Fibroblast of lung (primary cell): ENCODE measurements around the gene INTS6. TPM values are rescaled to one million over a fixed set of nuclear protein-coding genes. Genes with fewer than 3 reads are reported as not detected.
A peak's percentile ranks its signal among the peaks of the same experiment; 100 is the strongest.

Source experiments
- DNase-seq, 2 donors: peaks; one replicate each; pipeline versions ENCODE4 v3.0.0 to v3.0.0-alpha.2; 2010; ENCODE audit warnings: low read depth in 2 of 2
- H2AFZ ChIP-seq: 2 replicates; pipeline ENCODE4 v1.5.1; 2012; ENCODE audit warnings: low read length, control low read depth, inconsistent platforms
- H3K27ac ChIP-seq: 2 replicates; pipeline ENCODE4 v1.5.1; 2011; ENCODE audit warnings: low read length, control low read depth; ENCODE audit not compliant: insufficient read depth
- H3K27me3 ChIP-seq: 2 replicates; pipeline ENCODE4 v1.5.1; 2011; ENCODE audit warnings: mild to moderate bottlenecking, low read length; ENCODE audit not compliant: control insufficient read depth, insufficient read depth
- H3K36me3 ChIP-seq: 2 replicates; pipeline ENCODE4 v1.5.1; 2011; ENCODE audit warnings: low read length; ENCODE audit not compliant: control insufficient read depth, insufficient read depth
- H3K4me1 ChIP-seq: 2 replicates; pipeline ENCODE4 v1.5.1; 2011; ENCODE audit warnings: low read length; ENCODE audit not compliant: control insufficient read depth, insufficient read depth; ENCODE audit errors: extremely low read depth
- H3K4me2 ChIP-seq: 2 replicates; pipeline ENCODE4 v1.5.1; 2011; ENCODE audit warnings: low read length, control low read depth; ENCODE audit not compliant: insufficient read depth; ENCODE audit errors: extremely low read depth
- H3K4me3 ChIP-seq, 4 experiments: fragments of 200-600 bp in 1 of 4; sonication (generic) in 1 of 4; replicated peaks in 1 of 4; 2 replicates each; pipeline ENCODE4 v1.5.1; 2011 to 2016; ENCODE audit warnings: low read length in 4 of 4, low read depth in 3 of 4, mild to moderate bottlenecking in 3 of 4, control low read depth in 2 of 4, inconsistent platforms in 1 of 4, mixed read lengths in 1 of 4; ENCODE audit not compliant: insufficient read depth in 1 of 4; ENCODE audit errors: control extremely low read depth in 1 of 4
- H3K79me2 ChIP-seq: 2 replicates; pipeline ENCODE4 v1.5.1; 2012; ENCODE audit warnings: mild to moderate bottlenecking, low read length, inconsistent platforms; ENCODE audit not compliant: control insufficient read depth, insufficient read depth
- H3K9ac ChIP-seq: 2 replicates; pipeline ENCODE4 v1.5.1; 2011; ENCODE audit warnings: mild to moderate bottlenecking, low read length, control low read depth; ENCODE audit not compliant: insufficient read depth
- H3K9me3 ChIP-seq: 2 replicates; pipeline ENCODE4 v1.5.1; 2012; ENCODE audit warnings: low read depth, low read length; ENCODE audit not compliant: control insufficient read depth, insufficient read depth
- H4K20me1 ChIP-seq: 2 replicates; pipeline ENCODE4 v1.5.1; 2011; ENCODE audit warnings: low read length; ENCODE audit not compliant: control insufficient read depth, insufficient read depth; ENCODE audit errors: extremely low read depth
- CTCF ChIP-seq, 2 donors: IDR thresholded peaks in 1 of 2; conservative IDR thresholded peaks in 1 of 2; 1 replicate in 1 of 2; 2 replicates in 1 of 2; pipeline ENCODE4 v1.5.1; 2011 to 2012; ENCODE audit warnings: low read length in 2 of 2, control low read depth in 1 of 2, inconsistent platforms in 1 of 2, low read depth in 1 of 2, mild to moderate bottlenecking in 1 of 2
- EZH2 ChIP-seq: IDR thresholded peaks from 2 replicates; pipeline ENCODE4 v1.5.1; 2012; ENCODE audit warnings: low read length, control low read depth, mild to moderate bottlenecking; ENCODE audit errors: missing control alignments
- polyA plus RNA-seq, 2 donors: library from polyadenylated mRNA; depleted of rRNA in 1 of 2; stranded (reverse) in 1 of 2; unstranded in 1 of 2; fragments of >200 nt; gene quantifications; 2 replicates each; pipeline ENCODE4 v1.2.1, GENCODE V29; 2011 to 2012; ENCODE audit warnings: missing spikeins in 1 of 2
- total RNA-seq: library from RNA; depleted of rRNA; stranded (reverse); fragments of >200 nt; gene quantifications from 2 replicates; pipeline ENCODE4 v1.2.1, GENCODE V29; 2014

Gene INTS6
- total and polyA plus RNA-seq, 2 donors (not counting 1 experiment from before 2014, with no cell fraction given) = 29.3 to 66.7 TPM

- DNase-seq = peak; percentile 59 to 65
- Histone ChIP-seq H3K9ac (no peak overlapping the region), H2AFZ (no peak overlapping the region), H3K9me3 (no peaks in the 10 kb centered on the region), H3K36me3 (peaks cover 3% of the 10 kb centered on the region), H4K20me1 (no peaks in the 10 kb centered on the region), H3K27me3 (no peaks in the 10 kb centered on the region), H3K4me2 (no peak overlapping the region), H3K4me3 (no peak overlapping the region), H3K4me1 (no peaks in the 10 kb centered on the region), H3K27ac (no peak overlapping the region), H3K79me2 (peaks cover 49% of the 10 kb centered on the region)
- TF ChIP-seq EZH2 = no peak
- TF ChIP-seq CTCF (conservative IDR thresholded peaks at IDR 0.05 in 1 of 2, IDR thresholded peaks at IDR 0.05 in 1 of 2; ENCODE audit: low read depth in 1 of 2, low read length in 2 of 2) = no peak
These were observed 27.3 kb downstream of the INTS6 start for GRCh38 chr13:51425410-51426042.

DNA sequence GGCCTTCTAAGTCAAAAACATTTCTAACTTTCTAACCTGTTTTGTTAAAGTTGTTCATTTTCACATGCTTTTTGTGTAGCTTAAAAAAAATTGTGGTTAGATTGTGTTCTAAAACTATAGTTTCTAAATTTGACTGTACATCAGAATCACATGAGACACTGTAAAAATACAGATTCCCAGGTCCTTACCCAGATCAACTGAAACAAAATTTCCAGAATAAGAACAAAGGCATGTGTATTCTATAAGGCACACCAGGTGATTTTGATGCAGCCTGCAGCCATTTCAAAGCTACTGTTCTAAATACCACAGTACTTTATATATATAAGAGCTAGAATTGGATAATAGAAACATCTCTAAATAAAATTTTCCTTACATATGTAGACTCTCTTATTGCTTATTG, 29.1 kb downstream of the INTS6 start:
- no peaks in the 10 kb centered on the region for H4K20me1 ChIP-seq
- TF ChIP-seq EZH2 (no peak), CTCF (conservative IDR thresholded peaks at IDR 0.05 in 1 of 2, IDR thresholded peaks at IDR 0.05 in 1 of 2; ENCODE audit: low read depth in 1 of 2, low read length in 2 of 2) (no peak)

DNA sequence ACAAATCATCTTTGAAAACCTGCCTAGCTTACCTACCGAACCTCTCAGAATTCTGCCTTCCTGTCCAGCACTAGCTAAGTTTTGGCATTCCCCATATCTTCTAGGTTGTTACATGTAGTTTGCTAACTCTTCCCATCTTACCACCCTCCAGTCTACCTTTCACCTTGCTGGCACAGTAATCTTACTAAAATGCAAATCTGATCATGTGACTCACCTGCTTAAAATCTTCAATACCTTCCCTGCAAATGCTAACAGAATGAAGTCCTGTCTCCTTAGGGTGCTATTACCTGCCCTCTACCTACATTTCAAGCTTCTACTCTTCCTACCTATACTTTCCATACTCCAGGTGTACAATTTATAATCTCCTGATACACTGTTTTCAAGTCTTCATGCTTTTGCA, 30.4 kb downstream of the INTS6 start:
- DNase-seq = no peak
- Histone ChIP-seq H3K36me3 (peaks cover 4% of the 10 kb centered on the region), H3K4me3 (no peak overlapping the region), H3K9me3 (no peaks in the 10 kb centered on the region), H2AFZ (no peak overlapping the region), H3K79me2 (peaks cover 52% of the 10 kb centered on the region), H3K4me1 (no peaks in the 10 kb centered on the region), H3K27ac (no peak overlapping the region), H3K4me2 (no peak overlapping the region), H3K9ac (no peak overlapping the region), H4K20me1 (no peaks in the 10 kb centered on the region), H3K27me3 (no peaks in the 10 kb centered on the region)
- TF ChIP-seq EZH2 = no peak

More for the DNA sequence above, 29.1 kb downstream of the INTS6 start:
- peaks cover 4% of the 10 kb centered on the region for H3K36me3 ChIP-seq
- no peak overlapping the region for H3K9ac ChIP-seq
- no peaks in the 10 kb centered on the region for H3K4me1 ChIP-seq
- no peak for DNase-seq
- no peaks in the 10 kb centered on the region for H3K9me3 ChIP-seq
- H3K4me3 ChIP-seq = no peak overlapping the region
- H2AFZ ChIP-seq = no peak overlapping the region
- H3K4me2 ChIP-seq = no peak overlapping the region
- peaks cover 54% of the 10 kb centered on the region for H3K79me2 ChIP-seq
- no peaks in the 10 kb centered on the region for H3K27me3 ChIP-seq
- H3K27ac ChIP-seq = no peak overlapping the region
